ENCODE data around the gene MGAT4C.
"Not testable (repeated sequence)": the region's sequence is repeated elsewhere in the genome, so short reads cannot be mapped to it uniquely, and the experiment has no call there.

Gene MGAT4C
- total RNA-seq: 0 reads per million in 3 donors

DNA sequence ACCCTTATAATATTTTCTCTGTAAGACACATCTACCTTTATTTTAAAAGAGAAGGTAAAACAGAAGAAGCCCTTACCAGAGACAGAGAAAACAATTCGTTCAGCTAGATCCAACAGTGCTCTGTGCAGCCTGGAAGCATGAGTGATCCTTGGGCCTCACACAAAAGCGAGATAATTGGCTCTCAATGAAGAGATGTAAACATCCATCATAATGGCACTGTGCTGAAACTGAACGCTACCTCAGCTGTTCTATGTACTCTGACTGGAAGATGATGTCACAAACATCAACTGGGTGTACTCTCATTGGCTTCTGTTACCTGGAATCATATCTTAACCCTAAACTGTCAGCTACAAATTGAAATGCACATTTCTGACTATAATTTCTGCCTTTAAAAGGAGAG lies at the start of gene MGAT4C:
Gene MGAT4C, minus strand, starts transcription at position 229 of the 400 bp plus-strand sequence.
- no peak for DNase-seq

GRCh38 chr12:86296396-86296795 lies 40.2 kb upstream of the MGAT4C start:
- H3K27ac ChIP-seq (ENCODE audit: insufficient read depth, low read length, poor library complexity, severe bottlenecking); H3K9me3 ChIP-seq (ENCODE audit: control insufficient read depth, low read length); DNase-seq; H3K4me1 ChIP-seq (ENCODE audit: control insufficient read depth, insufficient read depth, low read length, poor library complexity, severe bottlenecking); H3K27me3 ChIP-seq (replicated peaks; ENCODE audit: control insufficient read depth, insufficient read depth, low read length, poor library complexity, severe bottlenecking); H3K36me3 ChIP-seq (ENCODE audit: control insufficient read depth, insufficient read depth, low read length); H3K4me3 ChIP-seq (ENCODE audit: insufficient read depth, low read depth, low read length, poor library complexity, severe bottlenecking): not testable (repeated sequence)

More for the DNA sequence above, at the start of gene MGAT4C:
- Histone ChIP-seq H3K4me1 (ENCODE audit: control insufficient read depth, insufficient read depth, low read length, poor library complexity, severe bottlenecking) (no peaks in the 10 kb centered on the region), H3K9me3 (ENCODE audit: control insufficient read depth, low read length) (no peaks in the 10 kb centered on the region), H3K4me3 (ENCODE audit: insufficient read depth, low read depth, low read length, poor library complexity, severe bottlenecking) (no peak within 1 kb of the TSS), H3K27me3 (replicated peaks; ENCODE audit: control insufficient read depth, insufficient read depth, low read length, poor library complexity, severe bottlenecking) (no peaks in the 10 kb centered on the region), H3K27ac (ENCODE audit: insufficient read depth, low read length, poor library complexity, severe bottlenecking) (no peak within 1 kb of the TSS), H3K36me3 (ENCODE audit: control insufficient read depth, insufficient read depth, low read length) (no peaks in the 10 kb centered on the region)

DNA sequence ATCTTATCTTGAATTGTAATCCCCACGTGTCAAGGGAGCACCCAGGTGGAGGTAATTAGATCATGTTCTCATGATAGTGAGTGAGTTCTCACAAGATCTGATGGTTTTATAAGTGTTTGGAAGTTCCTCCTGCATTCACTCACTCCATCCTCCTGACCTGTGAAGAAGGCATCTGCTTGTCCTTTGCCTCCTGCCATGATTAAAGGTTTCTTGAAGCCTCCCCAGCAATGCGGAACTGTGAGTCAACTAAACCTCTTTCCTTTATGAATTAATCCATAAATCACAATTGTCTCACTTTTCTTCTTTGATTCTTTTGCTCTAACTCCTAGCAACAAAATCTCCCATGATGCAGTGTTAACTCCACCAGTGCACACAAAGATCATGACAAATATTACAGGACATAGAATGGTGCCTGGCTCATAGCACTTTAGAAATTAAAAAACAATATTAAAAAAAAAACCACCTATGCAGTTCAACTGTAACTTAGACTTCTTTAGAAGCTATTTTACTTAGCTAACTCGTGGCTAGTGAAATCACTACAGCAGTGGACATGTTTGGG lies 37.6 kb upstream of the MGAT4C start:
- Histone ChIP-seq H3K9me3 (ENCODE audit: control insufficient read depth, low read length) (no peaks in the 10 kb centered on the region), H3K27me3 (replicated peaks; ENCODE audit: control insufficient read depth, insufficient read depth, low read length, poor library complexity, severe bottlenecking) (no peaks in the 10 kb centered on the region), H3K36me3 (ENCODE audit: control insufficient read depth, insufficient read depth, low read length) (no peaks in the 10 kb centered on the region), H3K4me3 (ENCODE audit: insufficient read depth, low read depth, low read length, poor library complexity, severe bottlenecking) (no peak overlapping the region), H3K4me1 (ENCODE audit: control insufficient read depth, insufficient read depth, low read length, poor library complexity, severe bottlenecking) (no peaks in the 10 kb centered on the region), H3K27ac (ENCODE audit: insufficient read depth, low read length, poor library complexity, severe bottlenecking) (no peak overlapping the region)
- DNase-seq: no peak

- H3K27ac ChIP-seq (ENCODE audit: insufficient read depth, low read length, poor library complexity, severe bottlenecking): no peak overlapping the region
- DNase-seq: no peak
- H3K9me3 ChIP-seq (ENCODE audit: control insufficient read depth, low read length): no peaks in the 10 kb centered on the region
- no peaks in the 10 kb centered on the region for H3K4me1 ChIP-seq (ENCODE audit: control insufficient read depth, insufficient read depth, low read length, poor library complexity, severe bottlenecking)
- no peaks in the 10 kb centered on the region for H3K27me3 ChIP-seq (replicated peaks; ENCODE audit: control insufficient read depth, insufficient read depth, low read length, poor library complexity, severe bottlenecking)
- no peak overlapping the region for H3K4me3 ChIP-seq (ENCODE audit: insufficient read depth, low read depth, low read length, poor library complexity, severe bottlenecking)
- no peaks in the 10 kb centered on the region for H3K36me3 ChIP-seq (ENCODE audit: control insufficient read depth, insufficient read depth, low read length)
Observed at GRCh38 chr12:86292480-86292879, 36.3 kb upstream of the MGAT4C start.

DNA sequence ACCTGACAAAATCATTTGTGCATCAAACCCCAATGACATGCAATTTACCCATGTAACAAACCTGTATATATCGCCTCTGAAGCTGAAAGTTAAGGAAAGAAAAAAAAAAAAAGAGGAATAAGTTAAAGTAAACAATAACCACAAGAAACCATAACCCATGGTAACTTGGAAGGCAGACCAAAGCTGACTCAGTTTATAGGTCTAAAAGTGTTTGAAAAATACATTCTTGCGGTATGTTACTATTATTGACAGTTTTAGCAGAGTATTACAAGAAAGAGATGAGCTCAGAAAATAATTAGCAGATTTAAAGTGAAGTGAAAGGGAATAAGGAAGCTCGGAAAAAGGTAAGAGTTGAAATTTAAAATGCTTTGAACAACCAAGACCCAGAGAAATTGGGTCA lies 34.4 kb upstream of the MGAT4C start:
- Histone ChIP-seq H3K36me3 (ENCODE audit: control insufficient read depth, insufficient read depth, low read length) (no peaks in the 10 kb centered on the region), H3K4me3 (ENCODE audit: insufficient read depth, low read depth, low read length, poor library complexity, severe bottlenecking) (no peak overlapping the region), H3K27me3 (replicated peaks; ENCODE audit: control insufficient read depth, insufficient read depth, low read length, poor library complexity, severe bottlenecking) (no peaks in the 10 kb centered on the region), H3K27ac (ENCODE audit: insufficient read depth, low read length, poor library complexity, severe bottlenecking) (no peak overlapping the region), H3K4me1 (ENCODE audit: control insufficient read depth, insufficient read depth, low read length, poor library complexity, severe bottlenecking) (no peaks in the 10 kb centered on the region), H3K9me3 (ENCODE audit: control insufficient read depth, low read length) (no peaks in the 10 kb centered on the region)
- DNase-seq: no peak

DNA sequence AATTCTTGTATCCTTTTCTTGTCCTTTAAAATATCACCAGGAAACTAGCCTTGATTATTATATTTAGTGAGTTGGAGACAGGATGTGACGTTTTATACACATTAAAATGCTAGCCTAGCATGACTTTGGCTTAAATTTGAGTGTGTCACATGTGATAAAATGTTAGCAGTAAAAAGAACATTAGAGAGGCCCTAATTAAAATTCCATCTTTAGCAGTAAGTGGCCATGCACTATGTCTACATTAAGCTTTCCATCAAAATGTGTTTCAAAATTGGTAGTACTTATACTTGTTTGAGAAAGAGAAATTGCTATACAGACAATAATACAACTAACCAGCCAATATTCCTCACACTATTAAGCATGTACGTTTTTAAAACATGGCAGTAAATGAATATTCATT lies 29.9 kb upstream of the MGAT4C start:
- H3K27me3 ChIP-seq (replicated peaks; ENCODE audit: control insufficient read depth, insufficient read depth, low read length, poor library complexity, severe bottlenecking): no peaks in the 10 kb centered on the region
- DNase-seq: no peak
- H3K27ac ChIP-seq (ENCODE audit: insufficient read depth, low read length, poor library complexity, severe bottlenecking): no peak overlapping the region
- no peaks in the 10 kb centered on the region for H3K4me1 ChIP-seq (ENCODE audit: control insufficient read depth, insufficient read depth, low read length, poor library complexity, severe bottlenecking)
- H3K4me3 ChIP-seq (ENCODE audit: insufficient read depth, low read depth, low read length, poor library complexity, severe bottlenecking): no peak overlapping the region
- no peaks in the 10 kb centered on the region for H3K9me3 ChIP-seq (ENCODE audit: control insufficient read depth, low read length)
- no peaks in the 10 kb centered on the region for H3K36me3 ChIP-seq (ENCODE audit: control insufficient read depth, insufficient read depth, low read length)

- no peaks in the 10 kb centered on the region for H3K9me3 ChIP-seq (ENCODE audit: control insufficient read depth, low read length)
Observed at GRCh38 chr12:86283620-86284019, 27.4 kb upstream of the MGAT4C start.

DNA sequence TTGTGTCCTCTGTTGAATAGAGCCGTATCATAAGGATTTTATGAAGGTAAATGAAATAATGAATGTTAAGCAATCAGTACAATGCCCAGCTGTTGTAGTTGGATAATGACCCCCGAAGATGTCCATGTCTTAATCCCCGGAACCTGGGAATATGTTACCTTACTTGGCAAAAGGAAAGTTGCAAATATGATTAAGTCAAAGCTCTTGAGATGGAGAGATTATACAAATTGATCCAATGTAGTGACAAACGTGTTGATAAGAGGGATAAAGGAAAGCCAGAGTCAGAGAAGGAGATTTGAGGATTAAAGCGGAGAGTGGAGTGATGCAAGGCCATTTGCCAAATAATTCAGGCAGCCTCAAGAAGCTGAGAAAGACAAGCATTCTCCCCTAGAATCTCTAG lies 19.2 kb upstream of the MGAT4C start:
- H3K27ac ChIP-seq (ENCODE audit: insufficient read depth, low read length, poor library complexity, severe bottlenecking): no peak overlapping the region
- H3K9me3 ChIP-seq (ENCODE audit: control insufficient read depth, low read length): no peaks in the 10 kb centered on the region
- no peaks in the 10 kb centered on the region for H3K4me1 ChIP-seq (ENCODE audit: control insufficient read depth, insufficient read depth, low read length, poor library complexity, severe bottlenecking)
- H3K36me3 ChIP-seq (ENCODE audit: control insufficient read depth, insufficient read depth, low read length): no peaks in the 10 kb centered on the region
- no peak overlapping the region for H3K4me3 ChIP-seq (ENCODE audit: insufficient read depth, low read depth, low read length, poor library complexity, severe bottlenecking)
- DNase-seq: no peak
- H3K27me3 ChIP-seq (replicated peaks; ENCODE audit: control insufficient read depth, insufficient read depth, low read length, poor library complexity, severe bottlenecking): no peaks in the 10 kb centered on the region

More at GRCh38 chr12:86283620-86284019, 27.4 kb upstream of the MGAT4C start:
- Histone ChIP-seq H3K36me3 (ENCODE audit: control insufficient read depth, insufficient read depth, low read length) (no peaks in the 10 kb centered on the region), H3K27me3 (replicated peaks; ENCODE audit: control insufficient read depth, insufficient read depth, low read length, poor library complexity, severe bottlenecking) (no peaks in the 10 kb centered on the region), H3K4me1 (ENCODE audit: control insufficient read depth, insufficient read depth, low read length, poor library complexity, severe bottlenecking) (no peaks in the 10 kb centered on the region), H3K4me3 (ENCODE audit: insufficient read depth, low read depth, low read length, poor library complexity, severe bottlenecking) (no peak overlapping the region), H3K27ac (ENCODE audit: insufficient read depth, low read length, poor library complexity, severe bottlenecking) (no peak overlapping the region)
- no peak for DNase-seq

DNA sequence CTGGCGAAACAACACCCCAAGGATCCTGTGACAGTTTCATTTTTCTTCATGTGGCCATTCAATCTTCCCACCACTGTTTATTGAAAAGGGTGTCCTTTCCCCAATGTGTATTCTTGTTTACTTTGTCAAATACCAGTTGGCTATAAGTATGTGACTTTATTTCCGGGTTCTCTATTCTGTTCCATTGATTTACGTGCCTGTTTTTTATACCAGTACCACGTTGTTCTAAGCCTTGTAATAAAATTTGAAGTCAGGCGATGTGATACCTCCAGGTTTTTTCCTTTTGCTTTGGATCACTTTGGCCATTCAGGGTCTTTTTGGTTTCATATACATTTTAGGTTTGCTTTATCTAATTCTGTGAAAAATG lies 9.1 kb upstream of the MGAT4C start:
- Histone ChIP-seq H3K36me3 (ENCODE audit: control insufficient read depth, insufficient read depth, low read length) (no peaks in the 10 kb centered on the region), H3K4me1 (ENCODE audit: control insufficient read depth, insufficient read depth, low read length, poor library complexity, severe bottlenecking) (no peaks in the 10 kb centered on the region), H3K4me3 (ENCODE audit: insufficient read depth, low read depth, low read length, poor library complexity, severe bottlenecking) (no peak overlapping the region), H3K27ac (ENCODE audit: insufficient read depth, low read length, poor library complexity, severe bottlenecking) (no peak overlapping the region), H3K9me3 (ENCODE audit: control insufficient read depth, low read length) (no peaks in the 10 kb centered on the region), H3K27me3 (replicated peaks; ENCODE audit: control insufficient read depth, insufficient read depth, low read length, poor library complexity, severe bottlenecking) (no peaks in the 10 kb centered on the region)
- no peak for DNase-seq

DNA sequence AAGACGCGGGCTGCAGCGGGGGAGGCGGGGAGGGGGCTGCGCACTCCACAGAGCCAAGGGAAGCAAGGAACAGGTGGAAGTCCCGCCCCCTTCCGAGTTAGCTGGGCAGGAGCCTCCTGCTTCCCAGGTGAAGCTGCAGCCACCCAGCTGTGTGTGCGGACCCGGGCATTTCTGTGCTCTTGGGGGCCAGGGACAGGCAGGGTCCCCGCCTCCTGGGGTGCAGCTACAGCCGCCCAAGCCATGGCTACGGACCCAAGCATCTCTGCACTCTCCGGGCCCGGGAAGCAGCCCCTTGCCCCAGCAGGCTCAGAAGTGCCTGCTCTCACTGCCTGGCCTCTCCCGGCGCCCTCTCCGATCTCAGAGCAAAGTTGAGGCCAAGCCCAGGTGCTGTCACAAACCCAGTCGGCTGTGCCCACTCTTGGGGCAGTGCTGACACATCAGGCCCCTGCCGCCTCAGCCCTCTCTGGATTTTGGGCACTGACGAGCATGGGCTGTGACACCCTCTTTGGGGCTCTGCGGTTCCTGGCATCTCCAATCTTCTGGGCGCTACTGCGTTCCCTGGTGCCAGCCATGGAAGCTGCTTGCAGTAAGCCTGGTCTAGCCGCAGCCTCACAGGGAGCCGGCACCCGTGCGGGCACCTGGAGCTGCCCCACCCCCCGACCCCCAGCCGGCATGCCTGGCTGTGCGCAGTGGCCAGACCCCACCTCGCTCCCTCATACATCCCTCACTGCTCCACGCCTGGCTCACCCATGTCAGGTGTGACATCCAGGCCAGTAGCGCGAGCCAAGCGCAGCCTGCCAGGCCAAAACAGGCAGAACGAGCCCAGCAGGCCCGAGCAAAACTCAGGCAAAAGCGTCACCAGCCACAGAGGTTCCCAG lies 8.5 kb upstream of the MGAT4C start:
- DNase-seq: no peak
- H3K27me3 ChIP-seq (replicated peaks; ENCODE audit: control insufficient read depth, insufficient read depth, low read length, poor library complexity, severe bottlenecking): no peaks in the 10 kb centered on the region
- no peaks in the 10 kb centered on the region for H3K4me1 ChIP-seq (ENCODE audit: control insufficient read depth, insufficient read depth, low read length, poor library complexity, severe bottlenecking)
- H3K36me3 ChIP-seq (ENCODE audit: control insufficient read depth, insufficient read depth, low read length): no peaks in the 10 kb centered on the region
- H3K9me3 ChIP-seq (ENCODE audit: control insufficient read depth, low read length): no peaks in the 10 kb centered on the region
- H3K4me3 ChIP-seq (ENCODE audit: insufficient read depth, low read depth, low read length, poor library complexity, severe bottlenecking): no peak overlapping the region
- no peak overlapping the region for H3K27ac ChIP-seq (ENCODE audit: insufficient read depth, low read length, poor library complexity, severe bottlenecking)
